ENCODE data around the gene H1-8. TPM values are rescaled to one million over a fixed set of nuclear protein-coding genes. Genes with fewer than 3 reads are reported as not detected.

H1-8 gene
- total RNA-seq, 1 donor from 2014 or later = not detected

DNA sequence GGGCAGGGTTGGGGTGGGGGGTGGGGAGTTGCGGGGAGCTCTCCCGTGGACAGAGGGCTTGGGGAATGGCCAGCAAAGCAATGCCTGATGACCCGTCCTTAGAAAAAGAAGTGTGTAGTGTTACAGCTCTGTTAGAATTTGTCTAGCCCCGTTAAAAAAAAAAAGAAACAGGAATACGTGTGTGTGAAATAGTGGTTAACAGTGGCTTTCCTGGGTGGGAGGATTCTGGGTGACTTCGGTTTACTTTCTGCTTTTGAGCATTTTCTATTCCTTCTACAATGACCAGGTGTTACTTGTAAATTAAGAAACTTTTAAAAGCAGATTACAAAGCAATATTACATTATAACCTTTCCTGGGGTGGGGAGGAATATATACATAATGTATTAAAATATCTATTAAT is 25.0 kb downstream of the H1-8 start:
- no peak for DNase-seq (ENCODE audit: low read depth)
- Histone ChIP-seq H3K36me3 (ENCODE audit: control insufficient read depth, insufficient read depth, low read length) (no peaks in the 10 kb centered on the region), H3K4me3 (ENCODE audit: low read depth, low read length) (no peak overlapping the region), H3K27me3 (ENCODE audit: control insufficient read depth, insufficient read depth, low read length) (no peaks in the 10 kb centered on the region)
- TF ChIP-seq, protein P1, sequence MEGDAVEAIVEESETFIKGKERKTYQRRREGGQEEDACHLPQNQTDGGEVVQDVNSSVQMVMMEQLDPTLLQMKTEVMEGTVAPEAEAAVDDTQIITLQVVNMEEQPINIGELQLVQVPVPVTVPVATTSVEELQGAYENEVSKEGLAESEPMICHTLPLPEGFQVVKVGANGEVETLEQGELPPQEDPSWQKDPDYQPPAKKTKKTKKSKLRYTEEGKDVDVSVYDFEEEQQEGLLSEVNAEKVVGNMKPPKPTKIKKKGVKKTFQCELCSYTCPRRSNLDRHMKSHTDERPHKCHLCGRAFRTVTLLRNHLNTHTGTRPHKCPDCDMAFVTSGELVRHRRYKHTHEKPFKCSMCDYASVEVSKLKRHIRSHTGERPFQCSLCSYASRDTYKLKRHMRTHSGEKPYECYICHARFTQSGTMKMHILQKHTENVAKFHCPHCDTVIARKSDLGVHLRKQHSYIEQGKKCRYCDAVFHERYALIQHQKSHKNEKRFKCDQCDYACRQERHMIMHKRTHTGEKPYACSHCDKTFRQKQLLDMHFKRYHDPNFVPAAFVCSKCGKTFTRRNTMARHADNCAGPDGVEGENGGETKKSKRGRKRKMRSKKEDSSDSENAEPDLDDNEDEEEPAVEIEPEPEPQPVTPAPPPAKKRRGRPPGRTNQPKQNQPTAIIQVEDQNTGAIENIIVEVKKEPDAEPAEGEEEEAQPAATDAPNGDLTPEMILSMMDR (IDR thresholded peaks at IDR 0.05; ENCODE audit: insufficient read depth, low read length, poor library complexity, severe bottlenecking) = no peak

DNA sequence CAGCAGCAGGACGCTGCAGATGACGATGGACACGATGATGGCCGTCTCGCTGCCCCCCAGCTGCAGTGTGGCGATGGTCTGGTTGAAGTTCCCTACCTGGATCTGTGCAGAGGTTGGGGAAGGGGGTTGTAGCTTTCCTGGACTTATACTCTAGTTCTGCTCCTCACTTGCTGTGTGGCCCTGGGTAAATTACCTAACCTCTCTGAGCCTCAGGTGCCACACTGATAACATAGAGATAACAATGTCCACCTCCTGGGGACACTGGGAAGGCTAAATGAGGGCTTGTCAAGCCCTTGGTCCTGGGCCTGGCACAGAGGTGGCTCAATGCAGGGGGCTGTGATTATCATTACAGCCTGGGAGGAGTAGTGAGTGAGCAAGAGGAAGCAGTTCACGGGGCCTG is 26.9 kb downstream of the H1-8 start:
- Histone ChIP-seq H3K4me3 (ENCODE audit: low read depth, low read length) (no peak overlapping the region), H3K36me3 (ENCODE audit: control insufficient read depth, insufficient read depth, low read length) (no peaks in the 10 kb centered on the region), H3K27me3 (ENCODE audit: control insufficient read depth, insufficient read depth, low read length) (no peaks in the 10 kb centered on the region)
- no peak for DNase-seq (ENCODE audit: low read depth)
- TF ChIP-seq, protein P1 (IDR thresholded peaks at IDR 0.05; ENCODE audit: insufficient read depth, low read length, poor library complexity, severe bottlenecking) = no peak

DNA sequence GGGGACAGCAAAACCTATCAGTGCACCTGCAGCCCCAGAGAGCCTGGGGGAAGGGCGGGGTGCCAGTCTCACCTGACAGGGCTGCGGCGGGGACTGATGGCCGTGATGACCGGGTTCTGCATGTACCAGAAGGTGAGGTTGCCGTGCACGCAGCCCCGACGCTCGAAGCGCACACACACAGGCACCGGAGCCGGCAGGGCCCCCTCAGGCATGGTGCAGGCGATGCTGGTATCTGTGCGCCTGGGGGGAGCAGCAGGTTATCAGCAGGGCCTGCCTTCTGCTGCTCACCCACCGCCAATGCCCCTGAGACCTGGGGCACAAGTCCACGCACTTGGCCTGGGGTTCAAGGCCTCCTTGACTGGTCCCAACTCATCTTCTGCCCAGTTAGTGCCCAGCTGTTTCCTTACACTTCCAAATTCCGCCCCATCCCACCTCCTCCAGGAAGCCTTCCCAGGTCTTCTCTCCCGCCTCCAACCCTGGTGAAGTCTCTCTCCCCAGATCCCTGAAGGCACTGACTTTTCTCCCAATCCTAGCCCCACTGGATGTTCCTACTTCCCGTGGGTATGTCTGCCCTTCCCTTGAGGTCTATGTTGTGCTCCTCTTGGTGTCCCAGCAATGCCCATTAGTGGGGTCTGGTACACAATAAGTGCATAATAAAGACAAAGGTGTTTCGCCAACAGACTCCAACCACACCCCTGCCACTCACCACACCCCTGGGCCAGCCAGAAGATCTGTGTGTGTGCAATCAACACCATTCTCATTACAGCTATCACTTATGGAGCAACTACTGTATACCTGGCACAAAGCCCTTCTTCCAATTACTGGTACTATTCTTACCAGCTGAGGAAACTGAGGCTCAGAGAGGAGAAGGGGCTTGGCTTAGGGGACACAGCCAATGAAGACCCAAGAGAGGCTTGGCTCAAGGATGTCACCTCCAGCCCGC is 28.9 kb downstream of the H1-8 start:
- no peak for DNase-seq (ENCODE audit: low read depth)
- no peaks in the 10 kb centered on the region for H3K36me3 ChIP-seq (ENCODE audit: control insufficient read depth, insufficient read depth, low read length)
- H3K4me3 ChIP-seq (ENCODE audit: low read depth, low read length) = no peak overlapping the region
- TF ChIP-seq, protein P1 (IDR thresholded peaks at IDR 0.05; ENCODE audit: insufficient read depth, low read length, poor library complexity, severe bottlenecking) = no peak
- no peaks in the 10 kb centered on the region for H3K27me3 ChIP-seq (ENCODE audit: control insufficient read depth, insufficient read depth, low read length)

DNA sequence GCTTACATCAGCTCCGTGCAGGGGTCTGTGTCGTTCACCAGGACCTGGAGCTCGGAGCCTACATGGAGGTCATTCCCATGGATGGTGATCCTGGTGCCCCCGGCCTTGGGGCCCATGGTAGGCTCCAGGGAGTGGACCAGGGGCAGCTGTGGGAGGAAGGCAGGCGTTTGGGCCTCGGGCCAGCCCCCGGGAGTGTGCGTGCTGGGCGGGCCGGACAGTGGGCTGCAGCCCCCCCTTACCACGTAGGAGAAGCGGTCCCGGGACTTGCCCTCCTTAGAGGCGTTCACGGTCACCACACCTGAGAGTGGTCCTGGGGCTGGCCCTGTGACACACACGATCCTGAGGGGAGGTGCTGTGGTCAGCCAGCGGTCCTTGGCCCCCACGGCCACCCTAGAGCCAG is 29.6 kb downstream of the H1-8 start:
- H3K4me3 ChIP-seq (ENCODE audit: low read depth, low read length) = no peak overlapping the region
- TF ChIP-seq, protein P1 (IDR thresholded peaks at IDR 0.05; ENCODE audit: insufficient read depth, low read length, poor library complexity, severe bottlenecking) = no peak
- no peak for DNase-seq (ENCODE audit: low read depth)
- H3K27me3 ChIP-seq (ENCODE audit: control insufficient read depth, insufficient read depth, low read length) = no peaks in the 10 kb centered on the region
- H3K36me3 ChIP-seq (ENCODE audit: control insufficient read depth, insufficient read depth, low read length) = no peaks in the 10 kb centered on the region

DNA sequence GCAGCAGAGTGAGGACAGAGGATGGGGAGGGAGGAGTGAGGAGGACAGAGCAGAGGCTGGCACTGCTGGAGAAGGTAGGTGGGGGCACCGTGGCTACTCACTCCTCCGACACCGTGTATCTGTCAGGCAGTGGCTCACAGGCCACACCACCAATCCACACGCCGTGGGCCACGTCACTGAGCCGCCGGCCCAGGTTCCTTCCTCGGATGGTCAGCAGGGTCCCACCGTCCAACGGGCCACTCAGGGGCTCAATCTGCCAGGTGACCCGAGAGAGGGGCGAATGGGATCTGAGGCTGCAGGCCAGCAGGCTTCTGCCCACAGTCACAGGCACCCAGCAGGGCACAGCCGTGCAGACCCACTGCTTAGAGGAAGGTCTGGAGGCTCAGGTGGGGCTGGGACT is 30.5 kb downstream of the H1-8 start:
- TF ChIP-seq, protein P1 (IDR thresholded peaks at IDR 0.05; ENCODE audit: insufficient read depth, low read length, poor library complexity, severe bottlenecking) = no peak
- no peak overlapping the region for H3K4me3 ChIP-seq (ENCODE audit: low read depth, low read length)
- no peak for DNase-seq (ENCODE audit: low read depth)
- peaks cover 1% of the 10 kb centered on the region for H3K36me3 ChIP-seq (ENCODE audit: control insufficient read depth, insufficient read depth, low read length)
- no peaks in the 10 kb centered on the region for H3K27me3 ChIP-seq (ENCODE audit: control insufficient read depth, insufficient read depth, low read length)

Measured in kidney epithelial cell (primary cell).